OCI-LY3 (cell line): ENCODE data around the gene SLC25A13.

Experiments
- H2AFZ ChIP-seq: fragments of 200-600, 300-600 bp; shearing (Covaris generic); 2 replicates; pipeline ENCODE4 v1.6.0; 2014; ENCODE audit warnings: antibody characterized with exemption, low read depth, low read length
- H3K27ac ChIP-seq: fragments of 200-600, 300-600 bp; sonication (generic); 2 replicates; pipeline ENCODE4 v1.5.1; 2014; ENCODE audit warnings: mild to moderate bottlenecking, low read length, moderate library complexity, mixed read lengths
- H3K27me3 ChIP-seq: fragments of 200-600, 300-600 bp; sonication (generic); 2 replicates; pipeline ENCODE4 v1.6.1; 2014; ENCODE audit warnings: low read depth, low read length, mixed read lengths
- H3K36me3 ChIP-seq: fragments of 200-600, 300-600 bp; sonication (generic); replicated peaks from 2 replicates; pipeline ENCODE3; 2014; ENCODE audit warnings: low read depth, low read length, mixed read lengths
- H3K4me1 ChIP-seq: fragments of 300-600, 200-600 bp; sonication (generic); 2 replicates; pipeline ENCODE4 v1.6.1; 2014; ENCODE audit warnings: low read length, mixed read lengths
- H3K4me2 ChIP-seq: fragments of 200-600, 300-600 bp; sonication (generic); 2 replicates; pipeline ENCODE4 v1.6.1; 2014; ENCODE audit warnings: low read length, mixed read lengths
- H3K4me3 ChIP-seq: fragments of 300-600, 200-600 bp; sonication (generic); 2 replicates; pipeline ENCODE4 v1.5.1; 2014; ENCODE audit warnings: antibody characterized with exemption, mild to moderate bottlenecking, low read length, moderate library complexity
- H3K79me2 ChIP-seq: fragments of 300-600, 200-600 bp; shearing (Covaris generic); 2 replicates; pipeline ENCODE4 v1.6.1; 2014; ENCODE audit warnings: mild to moderate bottlenecking, low read length, mixed read lengths
- H3K9ac ChIP-seq: fragments of 300-600, 200-600 bp; shearing (Covaris generic); 2 replicates; pipeline ENCODE4 v1.6.0; 2014; ENCODE audit warnings: mild to moderate bottlenecking, low read length, moderate library complexity
- H3K9me3 ChIP-seq: fragments of 200-600, 300-600 bp; shearing (Covaris generic); 2 replicates; pipeline ENCODE4 v1.6.1; 2014; ENCODE audit warnings: low read length, mixed read lengths; ENCODE audit not compliant: insufficient read depth
- H4K20me1 ChIP-seq: fragments of 200-600, 300-600 bp; sonication (generic); 2 replicates; pipeline ENCODE4 v1.6.1; 2016; ENCODE audit warnings: low read length, mixed read lengths; ENCODE audit not compliant: insufficient read depth
- CTCF ChIP-seq: fragments of 200-600, 300-600 bp; sonication (generic); IDR thresholded peaks from 2 replicates; pipeline ENCODE4 v1.5.1; 2014; ENCODE audit warnings: antibody characterized with exemption, low read length, low read depth
- EZH2phosphoT487 ChIP-seq: fragments of 200-600 bp; shearing (Covaris generic); IDR thresholded peaks from 2 replicates; pipeline ENCODE4 v1.6.1; 2018; ENCODE audit warnings: antibody characterized with exemption, mixed run types, low read depth

The SLC25A13 gene

DNA sequence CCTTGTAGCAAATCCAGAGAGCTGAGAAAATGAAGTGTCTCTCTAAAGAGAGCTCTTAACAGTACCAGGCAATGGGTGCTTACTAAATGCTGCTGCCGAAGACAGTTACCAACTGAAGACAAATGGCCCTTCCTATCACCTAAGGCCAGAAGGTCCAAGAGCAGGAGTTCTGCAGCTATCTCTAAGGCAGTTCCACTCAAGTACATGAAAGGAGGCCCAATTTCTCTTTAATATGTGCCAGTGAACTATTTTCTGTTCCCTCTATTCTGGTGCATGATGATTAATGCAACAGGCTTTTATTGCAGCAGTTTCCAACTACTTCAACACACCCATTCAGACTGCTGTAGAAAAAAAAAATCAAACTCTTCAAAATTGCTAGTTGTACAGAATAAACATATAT is 122.5 kb downstream of the SLC25A13 start:
- Histone ChIP-seq H3K27me3 (no peaks in the 10 kb centered on the region), H3K9ac (no peak overlapping the region), H3K9me3 (no peaks in the 10 kb centered on the region), H3K79me2 (no peaks in the 10 kb centered on the region), H3K36me3 (peaks cover 10% of the 10 kb centered on the region), H3K4me3 (no peak overlapping the region), H3K4me2 (no peak overlapping the region), H4K20me1 (no peaks in the 10 kb centered on the region), H3K27ac (no peak overlapping the region), H2AFZ (no peak overlapping the region), H3K4me1 (no peaks in the 10 kb centered on the region)
- TF ChIP-seq EZH2phosphoT487 (no peak), CTCF (no peak)

- Histone ChIP-seq H3K27ac (no peak overlapping the region), H3K4me3 (no peak overlapping the region), H3K9me3 (no peaks in the 10 kb centered on the region), H3K4me1 (no peaks in the 10 kb centered on the region), H3K9ac (no peak overlapping the region), H3K36me3 (peaks cover 3% of the 10 kb centered on the region), H3K27me3 (no peaks in the 10 kb centered on the region), H4K20me1 (no peaks in the 10 kb centered on the region), H2AFZ (no peak overlapping the region), H3K79me2 (no peaks in the 10 kb centered on the region), H3K4me2 (no peak overlapping the region)
- no peak; the same call in 1 of the 2 replicates for TF ChIP-seq CTCF
- no peak for TF ChIP-seq EZH2phosphoT487
These were observed 123.8 kb downstream of the SLC25A13 start for GRCh38 chr7:96198047-96198636.

GRCh38 chr7:96196676-96197075 is 125.2 kb downstream of the SLC25A13 start:
- Histone ChIP-seq H2AFZ (no peak overlapping the region), H3K27me3 (no peaks in the 10 kb centered on the region), H4K20me1 (no peaks in the 10 kb centered on the region), H3K4me1 (no peaks in the 10 kb centered on the region), H3K9ac (no peak overlapping the region), H3K4me2 (no peak overlapping the region), H3K36me3 (peaks cover 13% of the 10 kb centered on the region), H3K4me3 (no peak overlapping the region), H3K9me3 (no peaks in the 10 kb centered on the region), H3K27ac (no peak overlapping the region), H3K79me2 (no peaks in the 10 kb centered on the region)
- no peak for TF ChIP-seq EZH2phosphoT487
- TF ChIP-seq CTCF, result no peak

DNA sequence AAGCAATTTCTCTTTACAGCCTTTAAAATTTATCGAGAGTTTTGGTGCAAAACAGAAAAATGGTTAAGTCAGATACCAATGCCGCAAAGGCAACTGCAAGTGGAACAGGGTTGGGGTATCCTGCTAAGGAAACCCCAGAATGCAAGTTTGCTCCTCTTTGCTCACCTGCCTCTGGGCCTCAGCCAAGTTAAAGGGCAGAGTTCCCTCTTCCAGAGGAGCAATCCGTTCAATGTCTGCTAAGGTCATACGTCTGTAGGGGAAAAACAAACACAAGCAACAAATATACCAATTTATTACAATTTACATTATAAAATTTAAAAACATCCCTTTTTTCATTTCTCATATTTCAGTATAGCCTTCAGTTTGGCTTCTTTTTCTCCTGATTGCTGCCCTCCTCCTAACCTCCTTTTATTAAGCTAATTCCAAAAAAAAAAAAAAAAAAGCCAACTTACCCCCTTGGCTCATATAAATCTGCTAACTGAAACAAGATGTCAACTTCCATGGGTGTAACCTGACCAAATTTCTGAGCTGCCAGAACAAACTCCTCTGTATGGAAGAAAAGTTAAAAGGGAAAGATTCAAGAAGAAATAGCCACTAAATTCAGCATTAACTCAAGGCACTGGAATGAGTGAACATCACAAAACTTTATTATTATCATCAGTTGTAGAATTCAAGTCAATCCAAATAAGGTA is 132.6 kb downstream of the SLC25A13 start:
- Histone ChIP-seq H3K36me3 (peaks cover 21% of the 10 kb centered on the region), H3K79me2 (no peaks in the 10 kb centered on the region), H3K9ac (no peak overlapping the region), H3K27ac (no peak overlapping the region), H4K20me1 (no peaks in the 10 kb centered on the region), H3K9me3 (no peaks in the 10 kb centered on the region), H3K27me3 (no peaks in the 10 kb centered on the region), H3K4me3 (no peak overlapping the region), H2AFZ (no peak overlapping the region), H3K4me2 (no peak overlapping the region), H3K4me1 (no peaks in the 10 kb centered on the region)
- no peak for TF ChIP-seq EZH2phosphoT487
- TF ChIP-seq CTCF, result no peak
